ENCODE measurements around the gene TAF11L4. TPM values are rescaled to one million over a fixed set of nuclear protein-coding genes. Genes with fewer than 3 reads are reported as not detected.
"Not testable (repeated sequence)": the region's sequence is repeated elsewhere in the genome, so short reads cannot be mapped to it uniquely, and the experiment has no call there.

The TAF11L4 gene
- total RNA-seq, 1 experiment from 2014 or later, result not detected

DNA sequence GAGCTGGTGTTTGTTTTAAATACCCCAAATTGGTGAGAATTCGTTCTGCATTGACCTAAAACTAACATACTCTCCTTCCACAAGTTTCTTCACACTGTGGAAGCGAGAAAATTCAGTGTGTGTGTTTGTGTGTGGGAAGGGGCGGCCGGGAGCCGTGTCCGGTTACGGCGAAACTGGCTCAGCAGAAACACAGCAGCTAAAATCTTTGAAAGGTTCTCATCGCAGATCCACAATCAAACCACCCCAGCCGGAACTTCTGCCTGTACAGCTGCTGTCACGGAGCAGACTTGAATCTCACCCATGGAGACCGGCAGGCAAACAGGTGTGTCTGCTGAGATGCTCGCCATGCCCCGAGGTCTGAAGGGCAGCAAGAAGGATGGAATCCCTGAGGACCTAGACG is 3.5 kb upstream of the TAF11L4 start, which contains the start of gene TAF11L3:
Gene TAF11L3, plus strand, starts transcription at position 301 of the 400 bp plus-strand sequence.
- H2BK120ac ChIP-seq (ENCODE audit: low read depth, low read length, poor library complexity, severe bottlenecking); H2BK20ac ChIP-seq (ENCODE audit: low read depth, low read length, poor library complexity, severe bottlenecking); H3K79me1 ChIP-seq (ENCODE audit: insufficient read depth, low read depth, low read length, poor library complexity, severe bottlenecking); H3K56ac ChIP-seq (ENCODE audit: insufficient read length, low read depth, low read length); H3K27ac ChIP-seq (ENCODE audit: insufficient read length, low read depth, low read length); H4K8ac ChIP-seq (replicated peaks; ENCODE audit: insufficient read length, low read depth, low read length); H2BK5ac ChIP-seq (ENCODE audit: insufficient read length, low read length); H3K27me3 ChIP-seq (ENCODE audit: insufficient read depth, low read length); H2AFZ ChIP-seq (ENCODE audit: low read length); H3K79me2 ChIP-seq (ENCODE audit: insufficient read depth, low read length); DNase-seq; H3K4me3 Mint-ChIP-seq; H3K27me3 Mint-ChIP-seq (ENCODE audit: low read depth); H3K23ac ChIP-seq (ENCODE audit: insufficient read length, low read depth, low read length); H3K4me1 Mint-ChIP-seq; H3K18ac ChIP-seq (ENCODE audit: insufficient read length, low read depth, low read length); H4K20me1 ChIP-seq (ENCODE audit: control insufficient read depth, insufficient read depth, insufficient read length); H2BK15ac ChIP-seq (ENCODE audit: low read depth, low read length); H3K4me1 ChIP-seq (ENCODE audit: insufficient read depth, low read length); H3K9me3 Mint-ChIP-seq; H3K9me3 ChIP-seq (ENCODE audit: control insufficient read depth, low read depth, low read length); H3K36me3 Mint-ChIP-seq (ENCODE audit: insufficient read depth in 1 of 3, low read depth in 3 of 3); H4K91ac ChIP-seq (ENCODE audit: insufficient read length, low read depth, low read length); H2AK5ac ChIP-seq (ENCODE audit: insufficient read length, low read length); H2BK12ac ChIP-seq (ENCODE audit: insufficient read length, low read depth, low read length); H4K5ac ChIP-seq (ENCODE audit: insufficient read length, low read depth, low read length); H3K4me2 ChIP-seq (ENCODE audit: insufficient read depth, insufficient read length, low read length); H3K23me2 ChIP-seq (ENCODE audit: insufficient read length, low read depth, low read length, poor library complexity, severe bottlenecking); H3T11ph ChIP-seq (ENCODE audit: low read length); H3K4ac ChIP-seq (ENCODE audit: low read depth, low read length); H3K27ac Mint-ChIP-seq; H3K9ac ChIP-seq (ENCODE audit: extremely low read depth, insufficient read length, low read length); H3K14ac ChIP-seq (ENCODE audit: insufficient read depth, low read length): not testable (repeated sequence)
- WGBS (ENCODE audit: extremely low coverage, insufficient read length, low lambda C conversion rate), result no CpG with 5 or more reads among the region's 15 CpGs

DNA sequence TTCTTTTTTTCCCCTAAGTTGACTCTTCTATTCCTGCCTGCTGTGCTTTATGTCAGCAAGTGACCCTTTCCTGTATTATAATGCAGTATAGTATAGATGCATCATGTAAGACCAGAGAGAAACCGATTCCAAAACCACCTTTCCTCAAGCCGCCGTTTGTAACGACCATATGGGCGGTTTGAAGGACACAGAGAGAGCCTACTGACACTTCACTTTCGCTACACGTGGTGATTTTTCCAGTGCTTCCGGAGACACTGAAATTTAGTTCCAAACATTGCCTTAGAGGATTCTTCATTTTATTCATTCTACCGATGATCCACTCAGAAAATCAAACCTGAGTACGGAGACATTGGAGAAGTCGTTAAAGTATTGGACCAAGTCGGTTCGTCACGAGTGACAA is 2.1 kb upstream of the TAF11L4 start:
- H3T11ph ChIP-seq (ENCODE audit: low read length); H3K14ac ChIP-seq (ENCODE audit: insufficient read depth, low read length); H3K4me3 Mint-ChIP-seq; H3K4me1 Mint-ChIP-seq; H3K27ac ChIP-seq (ENCODE audit: insufficient read length, low read depth, low read length); H2BK120ac ChIP-seq (ENCODE audit: low read depth, low read length, poor library complexity, severe bottlenecking); H3K23me2 ChIP-seq (ENCODE audit: insufficient read length, low read depth, low read length, poor library complexity, severe bottlenecking); H2BK20ac ChIP-seq (ENCODE audit: low read depth, low read length, poor library complexity, severe bottlenecking); H2AK5ac ChIP-seq (ENCODE audit: insufficient read length, low read length); H3K18ac ChIP-seq (ENCODE audit: insufficient read length, low read depth, low read length); H3K23ac ChIP-seq (ENCODE audit: insufficient read length, low read depth, low read length); H3K9ac ChIP-seq (ENCODE audit: extremely low read depth, insufficient read length, low read length); H3K4me1 ChIP-seq (ENCODE audit: insufficient read depth, low read length); H4K20me1 ChIP-seq (ENCODE audit: control insufficient read depth, insufficient read depth, insufficient read length); H2BK12ac ChIP-seq (ENCODE audit: insufficient read length, low read depth, low read length); DNase-seq; H3K9me3 Mint-ChIP-seq; H4K91ac ChIP-seq (ENCODE audit: insufficient read length, low read depth, low read length); H3K4ac ChIP-seq (ENCODE audit: low read depth, low read length); H3K9me3 ChIP-seq (ENCODE audit: control insufficient read depth, low read depth, low read length); H4K8ac ChIP-seq (replicated peaks; ENCODE audit: insufficient read length, low read depth, low read length); H3K27ac Mint-ChIP-seq; H3K4me2 ChIP-seq (ENCODE audit: insufficient read depth, insufficient read length, low read length); H4K5ac ChIP-seq (ENCODE audit: insufficient read length, low read depth, low read length); H2BK5ac ChIP-seq (ENCODE audit: insufficient read length, low read length); H2AFZ ChIP-seq (ENCODE audit: low read length); H3K27me3 ChIP-seq (ENCODE audit: insufficient read depth, low read length); H3K79me1 ChIP-seq (ENCODE audit: insufficient read depth, low read depth, low read length, poor library complexity, severe bottlenecking); H3K56ac ChIP-seq (ENCODE audit: insufficient read length, low read depth, low read length); H3K79me2 ChIP-seq (ENCODE audit: insufficient read depth, low read length); H3K36me3 Mint-ChIP-seq (ENCODE audit: insufficient read depth in 1 of 3, low read depth in 3 of 3); H3K27me3 Mint-ChIP-seq (ENCODE audit: low read depth); H2BK15ac ChIP-seq (ENCODE audit: low read depth, low read length): not testable (repeated sequence)
- no CpG with 5 or more reads among the region's 14 CpGs for WGBS (ENCODE audit: extremely low coverage, insufficient read length, low lambda C conversion rate)
